HAP-1 (cell line): ENCODE measurements around the gene TBC1D21.

ENCODE experiments used
- DNase-seq, 2 experiments: peaks; one replicate each; pipeline ENCODE4 v3.0.0-alpha.2; 2016 to 2020; ENCODE audit warnings: low spot score in 2 of 2
- H3K27me3 ChIP-seq: fragments of 250-450 bp; sonication (Bioruptor Pico); 2 replicates; pipeline ENCODE4 v1.5.1; 2020; ENCODE audit warnings: low read depth, mild to moderate bottlenecking, moderate library complexity
- H3K36me3 ChIP-seq: fragments of 250-450 bp; sonication (Bioruptor Pico); replicated peaks from 2 replicates; pipeline ENCODE4 v1.5.1; 2020; ENCODE audit warnings: mild to moderate bottlenecking
- H3K4me1 ChIP-seq: fragments of 250-450 bp; sonication (Bioruptor Pico); 2 replicates; pipeline ENCODE4 v1.5.1; 2020; ENCODE audit warnings: mild to moderate bottlenecking
- H3K4me3 ChIP-seq: fragments of 250-450 bp; sonication (Bioruptor Pico); 2 replicates; pipeline ENCODE4 v1.5.1; 2020; ENCODE audit warnings: mild to moderate bottlenecking, moderate library complexity
- H3K9me3 ChIP-seq: fragments of 250-450 bp; sonication (Bioruptor Pico); 2 replicates; pipeline ENCODE4 v1.5.1; 2020; ENCODE audit warnings: mild to moderate bottlenecking, moderate library complexity
- in situ Hi-C: fragments of 300-500 bp; cut with MboI; formaldehyde crosslinking; loops from 3 replicates; pipeline ENCODE4 v1.14.3; 2020; ENCODE audit warnings: low sequenced_read_pairs, inconsistent platforms, mixed read lengths

TBC1D21 gene

DNA sequence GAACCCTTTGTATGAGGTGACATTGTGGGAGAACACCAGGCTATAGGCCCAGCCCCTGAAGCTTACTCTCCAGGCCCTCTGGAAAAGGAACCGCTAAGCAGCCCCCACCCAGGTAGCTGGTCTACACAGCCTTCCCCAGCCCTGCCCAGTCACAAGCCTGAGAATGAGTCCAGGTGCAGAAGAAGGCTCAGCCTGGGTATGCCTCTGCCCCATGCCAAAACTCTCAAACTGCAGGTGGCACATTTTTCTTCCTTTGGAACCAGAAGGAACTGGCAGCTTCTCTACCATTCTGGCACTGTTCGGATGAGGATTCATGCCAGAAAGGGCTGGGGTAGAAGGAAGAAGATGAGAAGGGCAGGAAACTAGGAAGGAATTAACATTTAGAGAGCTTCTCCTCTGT lies 23.7 kb upstream of the TBC1D21 start:
- Histone ChIP-seq H3K27me3 (peaks cover 10% of the 10 kb centered on the region), H3K4me1 (no peaks in the 10 kb centered on the region)
- DNase-seq = no peak

GRCh38 chr15:73850228-73850627 lies 23.1 kb upstream of the TBC1D21 start:
- in situ Hi-C loops = no loop called here
- Histone ChIP-seq H3K9me3 (no peaks in the 10 kb centered on the region), H3K27me3 (peaks cover 14% of the 10 kb centered on the region), H3K4me1 (no peaks in the 10 kb centered on the region), H3K4me3 (no peak overlapping the region), H3K36me3 (no peaks in the 10 kb centered on the region)
- DNase-seq = no peak

More for the DNA sequence above, 23.7 kb upstream of the TBC1D21 start:
- Histone ChIP-seq H3K9me3 (no peaks in the 10 kb centered on the region), H3K4me3 (no peak overlapping the region), H3K36me3 (no peaks in the 10 kb centered on the region)
- in situ Hi-C loops = no loop called here

GRCh38 chr15:73851689-73852088 lies 21.7 kb upstream of the TBC1D21 start:
- no peaks in the 10 kb centered on the region for H3K4me1 ChIP-seq
- H3K36me3 ChIP-seq = no peaks in the 10 kb centered on the region
- peaks cover 16% of the 10 kb centered on the region for H3K27me3 ChIP-seq
- peak; percentile 60 to 91 for DNase-seq
- no peaks in the 10 kb centered on the region for H3K9me3 ChIP-seq
- in situ Hi-C loops = no loop called here
- no peak overlapping the region for H3K4me3 ChIP-seq

DNA sequence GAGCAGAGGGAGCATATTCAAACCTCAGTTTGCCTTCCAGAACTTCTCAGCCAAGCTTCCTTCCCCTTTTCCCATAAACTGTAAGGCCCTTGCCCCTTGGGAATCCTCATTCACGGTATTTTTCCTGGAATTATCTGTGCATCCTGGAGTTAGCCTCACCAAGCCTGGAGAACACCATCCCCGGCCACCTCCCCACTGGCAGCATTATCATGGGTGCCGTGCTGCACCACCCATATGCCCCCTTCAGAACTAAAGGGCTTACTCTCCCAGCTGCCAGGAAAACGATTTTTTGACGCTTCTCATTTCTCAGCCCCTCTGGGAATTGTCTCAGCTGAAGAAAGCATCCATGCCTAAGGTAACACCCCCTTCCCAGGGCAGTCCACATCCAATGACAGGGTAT lies 20.9 kb upstream of the TBC1D21 start:
- no peak for DNase-seq
- H3K36me3 ChIP-seq = no peaks in the 10 kb centered on the region
- no peaks in the 10 kb centered on the region for H3K4me1 ChIP-seq
- peaks cover 16% of the 10 kb centered on the region for H3K27me3 ChIP-seq
- no peak overlapping the region for H3K4me3 ChIP-seq
- in situ Hi-C loops = no loop called here
- H3K9me3 ChIP-seq = no peaks in the 10 kb centered on the region

- Histone ChIP-seq H3K27me3 (peaks cover 16% of the 10 kb centered on the region), H3K4me1 (no peaks in the 10 kb centered on the region), H3K36me3 (no peaks in the 10 kb centered on the region), H3K9me3 (no peaks in the 10 kb centered on the region), H3K4me3 (no peak overlapping the region)
- DNase-seq = peak in 1 of 2 experiments; percentile 5
- in situ Hi-C loops = no loop called here
These were observed 19.1 kb upstream of the TBC1D21 start for GRCh38 chr15:73854265-73854664.

- peak in 1 of 2 experiments; percentile 12 for DNase-seq
- no peaks in the 10 kb centered on the region for H3K9me3 ChIP-seq
- peaks cover 17% of the 10 kb centered on the region for H3K27me3 ChIP-seq
- in situ Hi-C loops = no loop called here
- H3K36me3 ChIP-seq = no peaks in the 10 kb centered on the region
- no peaks in the 10 kb centered on the region for H3K4me1 ChIP-seq
- H3K4me3 ChIP-seq = no peak overlapping the region
These were observed 16.7 kb upstream of the TBC1D21 start for GRCh38 chr15:73856458-73857192.

GRCh38 chr15:73857193-73857920 lies 16.0 kb upstream of the TBC1D21 start:
- Histone ChIP-seq H3K9me3 (no peaks in the 10 kb centered on the region), H3K4me3 (no peak overlapping the region), H3K36me3 (no peaks in the 10 kb centered on the region), H3K27me3 (peaks cover 24% of the 10 kb centered on the region), H3K4me1 (no peaks in the 10 kb centered on the region)
- DNase-seq = peak in 1 of 2 experiments; percentile 6
- in situ Hi-C loops = no loop called here

- no peaks in the 10 kb centered on the region for H3K4me1 ChIP-seq
- peak in 1 of 2 experiments; percentile 20 for DNase-seq
- peaks cover 26% of the 10 kb centered on the region for H3K27me3 ChIP-seq
- H3K9me3 ChIP-seq = no peaks in the 10 kb centered on the region
- H3K36me3 ChIP-seq = no peaks in the 10 kb centered on the region
- in situ Hi-C loops = no loop called here
- no peak overlapping the region for H3K4me3 ChIP-seq
These were observed 15.3 kb upstream of the TBC1D21 start for GRCh38 chr15:73858062-73858461.

DNA sequence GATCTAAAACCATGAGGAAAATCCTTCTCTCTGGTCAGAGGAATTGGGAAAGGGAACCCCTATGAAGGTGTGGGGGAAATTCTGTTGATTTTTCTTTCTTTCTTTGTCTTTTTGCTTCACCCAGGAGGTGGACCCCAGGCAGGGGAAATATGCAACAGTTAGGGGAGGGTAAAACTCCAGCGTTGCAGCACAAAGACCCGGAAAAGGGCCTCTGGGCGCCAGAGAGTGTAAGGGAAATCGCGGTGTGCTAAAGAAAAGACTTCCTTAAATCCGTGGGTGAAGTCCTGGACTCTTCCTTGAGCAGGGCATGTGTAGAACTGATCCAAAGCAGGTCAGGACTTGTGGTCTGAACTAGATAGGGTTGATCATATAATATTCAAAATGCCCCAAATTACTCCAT lies 11.1 kb upstream of the TBC1D21 start:
- in situ Hi-C loops = no loop called here
- Histone ChIP-seq H3K27me3 (peaks cover 45% of the 10 kb centered on the region), H3K9me3 (no peaks in the 10 kb centered on the region), H3K36me3 (no peaks in the 10 kb centered on the region), H3K4me3 (no peak overlapping the region), H3K4me1 (no peaks in the 10 kb centered on the region)
- DNase-seq = no peak

GRCh38 chr15:73865379-73865778 lies 8.0 kb upstream of the TBC1D21 start:
- Histone ChIP-seq H3K27me3 (peaks cover 65% of the 10 kb centered on the region), H3K4me3 (no peak overlapping the region), H3K9me3 (no peaks in the 10 kb centered on the region), H3K36me3 (no peaks in the 10 kb centered on the region), H3K4me1 (no peaks in the 10 kb centered on the region)
- in situ Hi-C loops = no loop called here
- DNase-seq = no peak

- H3K9me3 ChIP-seq = no peaks in the 10 kb centered on the region
- in situ Hi-C loops = no loop called here
- no peaks in the 10 kb centered on the region for H3K36me3 ChIP-seq
- DNase-seq = peak in 1 of 2 experiments; percentile 5
- H3K4me1 ChIP-seq = no peaks in the 10 kb centered on the region
- H3K27me3 ChIP-seq = peaks cover 70% of the 10 kb centered on the region
- H3K4me3 ChIP-seq = no peak overlapping the region
These were observed 7.5 kb upstream of the TBC1D21 start for GRCh38 chr15:73865904-73866303.

- Histone ChIP-seq H3K9me3 (no peaks in the 10 kb centered on the region), H3K36me3 (no peaks in the 10 kb centered on the region), H3K4me1 (no peaks in the 10 kb centered on the region), H3K27me3 (peaks cover 76% of the 10 kb centered on the region), H3K4me3 (no peak overlapping the region)
- peak in 1 of 2 experiments; percentile 3 for DNase-seq
- in situ Hi-C loops = no loop called here
These were observed 6.9 kb upstream of the TBC1D21 start for GRCh38 chr15:73866481-73866880.

DNA sequence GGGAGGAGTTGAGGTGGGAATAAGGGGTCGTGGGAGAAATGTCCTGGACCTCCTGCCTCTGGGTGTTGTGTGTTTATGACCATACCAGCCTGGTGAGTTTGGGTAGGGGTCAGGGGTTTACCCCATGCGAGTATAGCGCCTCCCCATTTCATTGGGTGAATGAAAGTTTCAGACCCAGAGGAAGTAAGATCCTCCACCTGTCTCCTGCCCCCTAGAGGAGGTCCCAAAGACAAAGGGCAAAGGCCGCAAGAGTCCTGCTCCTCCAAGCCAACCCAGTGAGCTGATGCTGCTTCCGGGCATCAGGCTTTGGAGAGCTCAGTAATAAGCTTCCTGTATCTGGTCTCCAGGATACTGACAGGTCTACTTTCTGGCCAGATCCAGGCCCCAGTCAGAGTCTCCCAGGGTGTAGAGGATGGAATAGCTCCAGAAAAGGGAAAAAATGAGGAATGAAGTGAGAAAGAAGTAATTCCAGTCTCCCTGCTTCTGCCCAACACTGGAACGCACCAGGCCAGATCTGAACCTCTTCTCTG lies 6.4 kb upstream of the TBC1D21 start:
- DNase-seq = peak in 1 of 2 experiments; percentile 32
- in situ Hi-C loops = no loop called here
- H3K4me3 ChIP-seq = no peak overlapping the region

GRCh38 chr15:73867426-73867825 lies 5.9 kb upstream of the TBC1D21 start:
- DNase-seq = peak in 1 of 2 experiments; percentile 17
- peaks cover 77% of the 10 kb centered on the region for H3K27me3 ChIP-seq
- in situ Hi-C loops = no loop called here

More for the DNA sequence above, 6.4 kb upstream of the TBC1D21 start:
- H3K27me3 ChIP-seq = peaks cover 77% of the 10 kb centered on the region
- no peaks in the 10 kb centered on the region for H3K4me1 ChIP-seq
- no peaks in the 10 kb centered on the region for H3K9me3 ChIP-seq
- H3K36me3 ChIP-seq = no peaks in the 10 kb centered on the region

More at GRCh38 chr15:73867426-73867825, 5.9 kb upstream of the TBC1D21 start:
- Histone ChIP-seq H3K9me3 (no peaks in the 10 kb centered on the region), H3K4me3 (no peak overlapping the region), H3K36me3 (no peaks in the 10 kb centered on the region), H3K4me1 (no peaks in the 10 kb centered on the region)
